Thyroid gland (tissue), 4 donors: ENCODE measurements around the gene NECTIN2.

ENCODE experiments used
- POLR2A ChIP-seq, 2 donors: fragments of 450-650 bp; IDR thresholded peaks; one replicate each; pipeline ENCODE4 v1.6.1; 2017; ENCODE audit warnings: antibody characterized with exemption in 2 of 2, mild to moderate bottlenecking in 2 of 2, moderate library complexity in 1 of 2
- TF ChIP-seq, protein P1 (sequence below), 6 experiments: fragments of 200-600 bp in 3 of 6; fragments of 450-650 bp in 3 of 6; sonication (generic) in 3 of 6; IDR thresholded peaks; one replicate each; pipeline ENCODE4 v1.5.1; 2016 to 2019; ENCODE audit warnings: antibody characterized with exemption in 6 of 6, mild to moderate bottlenecking in 2 of 6, inconsistent platforms in 1 of 6, moderate library complexity in 1 of 6

- no peak for TF ChIP-seq POLR2A (IDR thresholded peaks at IDR 0.05)
- TF ChIP-seq, protein P1, sequence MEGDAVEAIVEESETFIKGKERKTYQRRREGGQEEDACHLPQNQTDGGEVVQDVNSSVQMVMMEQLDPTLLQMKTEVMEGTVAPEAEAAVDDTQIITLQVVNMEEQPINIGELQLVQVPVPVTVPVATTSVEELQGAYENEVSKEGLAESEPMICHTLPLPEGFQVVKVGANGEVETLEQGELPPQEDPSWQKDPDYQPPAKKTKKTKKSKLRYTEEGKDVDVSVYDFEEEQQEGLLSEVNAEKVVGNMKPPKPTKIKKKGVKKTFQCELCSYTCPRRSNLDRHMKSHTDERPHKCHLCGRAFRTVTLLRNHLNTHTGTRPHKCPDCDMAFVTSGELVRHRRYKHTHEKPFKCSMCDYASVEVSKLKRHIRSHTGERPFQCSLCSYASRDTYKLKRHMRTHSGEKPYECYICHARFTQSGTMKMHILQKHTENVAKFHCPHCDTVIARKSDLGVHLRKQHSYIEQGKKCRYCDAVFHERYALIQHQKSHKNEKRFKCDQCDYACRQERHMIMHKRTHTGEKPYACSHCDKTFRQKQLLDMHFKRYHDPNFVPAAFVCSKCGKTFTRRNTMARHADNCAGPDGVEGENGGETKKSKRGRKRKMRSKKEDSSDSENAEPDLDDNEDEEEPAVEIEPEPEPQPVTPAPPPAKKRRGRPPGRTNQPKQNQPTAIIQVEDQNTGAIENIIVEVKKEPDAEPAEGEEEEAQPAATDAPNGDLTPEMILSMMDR (IDR thresholded peaks at IDR 0.05), result no peak
These were observed 57.1 kb downstream of the NECTIN2 start for GRCh38 chr19:44903216-44903601.
